ENCODE data around the gene TMC7.

GRCh38 chr16:19083670-19084069, 99.9 kb downstream of the TMC7 start:
- TF ChIP-seq FUS (optimal IDR thresholded peaks at IDR 0.05; ENCODE audit: low read depth, low read length) (no peak), MAX (CRISPR knock-in tag; IDR thresholded peaks at IDR 0.05) (no peak)

All from K562 (cell line).